Activated naive CD4-positive, alpha-beta T cell treated with anti-CD3 and anti-CD28 coated beads, Interleukin-2, amount 50 U/mL, for 72 hours (primary cell): Measurements from ENCODE around the gene NACC1. TPM values are rescaled to one million over a fixed set of nuclear protein-coding genes. Genes with fewer than 3 reads are reported as not detected.
"Not testable (repeated sequence)": the region's sequence is repeated elsewhere in the genome, so short reads cannot be mapped to it uniquely, and the experiment has no call there.

ENCODE experiments used
- ATAC-seq, 2 donors: fragments of 150-1000 bp; cut with Tn5 transposase; 2 replicates each; pipeline ENCODE4 v1.10.0; 2021; ENCODE audit warnings: mild to moderate bottlenecking in 2 of 2, moderate library complexity in 2 of 2
- DNase-seq, 2 donors: peaks; one replicate each; pipeline ENCODE4 v3.0.0; 2021 to 2022; ENCODE audit warnings: low spot score in 2 of 2
- H3K27ac Mint-ChIP-seq, 2 donors: one replicate each; pipeline ENCODE4 v1.8.0; 2022; ENCODE audit warnings: mild to moderate bottlenecking in 2 of 2, mixed read lengths in 2 of 2
- H3K36me3 Mint-ChIP-seq, 2 donors: one replicate each; pipeline ENCODE4 v1.8.0; 2022; ENCODE audit warnings: mixed read lengths in 2 of 2
- H3K9me3 Mint-ChIP-seq, 2 donors: one replicate each; pipeline ENCODE4 v1.8.0; 2022; ENCODE audit warnings: mixed read lengths in 2 of 2
- total RNA-seq, 2 donors: library from RNA; stranded (reverse); gene quantifications; one replicate each; pipeline ENCODE4 v1.2.3, GENCODE V29; 2022

NACC1 gene
- total RNA-seq, 2 donors from 2014 or later = 56.0 to 67.0 TPM

DNA sequence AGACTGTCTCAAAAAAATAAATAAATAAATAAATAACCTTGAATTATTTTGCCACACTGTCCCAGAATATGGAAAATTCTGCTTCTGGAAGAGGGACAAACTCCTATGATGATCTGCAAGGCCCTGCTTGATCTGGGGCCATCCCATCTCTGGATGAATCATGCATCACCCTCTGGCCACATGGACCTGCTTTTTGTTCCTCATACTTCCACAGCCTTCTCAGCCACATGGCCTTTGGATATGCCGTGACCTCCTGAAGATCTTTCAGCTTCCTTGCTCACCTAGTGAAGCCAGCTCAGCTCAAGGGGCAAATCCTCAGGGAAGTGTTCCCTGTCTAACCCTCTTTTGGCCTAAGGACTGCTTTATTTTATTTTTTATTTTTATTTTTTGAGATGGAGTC is 42.5 kb downstream of the NACC1 start:
- DNase-seq (peak in 1 of 2 donors; percentile 51), ATAC-seq (no peak)
- no peaks in the 10 kb centered on the region for H3K36me3 Mint-ChIP-seq
- H3K9me3 Mint-ChIP-seq = no peaks in the 10 kb centered on the region
- H3K27ac Mint-ChIP-seq = no peak overlapping the region

- ATAC-seq (peak; percentile 67 to 70), DNase-seq (peak; percentile 84 to 95)
- Mint-ChIP-seq H3K9me3 (no peaks in the 10 kb centered on the region), H3K27ac (peak overlapping the region; percentile 82 to 93), H3K36me3 (peaks cover 0 to 5% of the 10 kb centered on the region in 2 donors)
Observed at GRCh38 chr19:13162724-13163608, 44.9 kb downstream of the NACC1 start.

GRCh38 chr19:13163609-13164342 is 45.7 kb downstream of the NACC1 start:
- Mint-ChIP-seq H3K9me3 (no peaks in the 10 kb centered on the region), H3K27ac (peak overlapping the region; percentile 82 to 93), H3K36me3 (peaks cover 0 to 6% of the 10 kb centered on the region in 2 donors)
- ATAC-seq (peak; percentile 9 to 34), DNase-seq (peak; percentile 61 to 71)

DNA sequence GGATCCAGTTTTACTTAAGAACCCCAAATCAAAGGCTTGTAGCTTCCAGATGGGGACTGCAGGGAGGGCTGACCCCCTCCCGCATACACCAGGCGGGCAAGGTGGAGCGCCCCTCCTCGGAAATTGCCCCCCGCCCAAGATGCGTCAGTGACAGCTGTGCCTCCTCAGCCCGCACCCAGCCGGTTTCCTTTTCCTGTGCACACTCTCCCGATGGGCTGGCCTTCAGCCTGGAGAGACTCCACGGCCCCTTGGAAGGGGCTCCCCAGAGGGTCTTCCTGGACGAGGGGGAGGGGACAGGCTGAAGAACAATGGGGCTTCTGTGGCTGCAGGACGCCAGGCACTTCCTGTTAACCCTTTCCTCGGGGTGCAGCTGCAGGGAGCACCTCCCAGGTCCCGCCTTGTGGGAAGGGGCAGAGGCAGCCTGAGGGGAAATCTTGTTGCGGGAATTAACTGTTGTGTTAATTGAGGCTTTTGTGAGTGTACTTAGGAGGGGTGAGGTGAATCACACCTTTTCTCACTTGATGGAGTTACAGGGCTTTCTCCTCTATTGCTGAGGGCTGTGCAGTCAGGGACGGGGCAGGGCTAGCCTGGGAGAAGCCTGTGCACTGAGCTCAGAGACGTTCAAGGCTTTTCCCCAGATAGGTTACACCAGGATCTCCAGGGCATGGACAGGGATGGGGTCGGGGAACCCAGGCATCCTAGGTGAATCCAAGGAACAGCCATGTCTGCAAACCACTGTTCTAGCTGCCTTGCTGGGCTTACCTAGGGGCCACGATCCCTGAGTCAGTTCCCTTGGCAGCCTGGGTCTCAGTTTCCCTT is 46.5 kb downstream of the NACC1 start:
- DNase-seq = peak; percentile 42 to 79
- Mint-ChIP-seq H3K27ac (peak overlapping the region; percentile 82 to 85), H3K36me3 (peaks cover 0 to 6% of the 10 kb centered on the region in 2 donors), H3K9me3 (no peaks in the 10 kb centered on the region)
- peak; percentile 10 to 31 for ATAC-seq

DNA sequence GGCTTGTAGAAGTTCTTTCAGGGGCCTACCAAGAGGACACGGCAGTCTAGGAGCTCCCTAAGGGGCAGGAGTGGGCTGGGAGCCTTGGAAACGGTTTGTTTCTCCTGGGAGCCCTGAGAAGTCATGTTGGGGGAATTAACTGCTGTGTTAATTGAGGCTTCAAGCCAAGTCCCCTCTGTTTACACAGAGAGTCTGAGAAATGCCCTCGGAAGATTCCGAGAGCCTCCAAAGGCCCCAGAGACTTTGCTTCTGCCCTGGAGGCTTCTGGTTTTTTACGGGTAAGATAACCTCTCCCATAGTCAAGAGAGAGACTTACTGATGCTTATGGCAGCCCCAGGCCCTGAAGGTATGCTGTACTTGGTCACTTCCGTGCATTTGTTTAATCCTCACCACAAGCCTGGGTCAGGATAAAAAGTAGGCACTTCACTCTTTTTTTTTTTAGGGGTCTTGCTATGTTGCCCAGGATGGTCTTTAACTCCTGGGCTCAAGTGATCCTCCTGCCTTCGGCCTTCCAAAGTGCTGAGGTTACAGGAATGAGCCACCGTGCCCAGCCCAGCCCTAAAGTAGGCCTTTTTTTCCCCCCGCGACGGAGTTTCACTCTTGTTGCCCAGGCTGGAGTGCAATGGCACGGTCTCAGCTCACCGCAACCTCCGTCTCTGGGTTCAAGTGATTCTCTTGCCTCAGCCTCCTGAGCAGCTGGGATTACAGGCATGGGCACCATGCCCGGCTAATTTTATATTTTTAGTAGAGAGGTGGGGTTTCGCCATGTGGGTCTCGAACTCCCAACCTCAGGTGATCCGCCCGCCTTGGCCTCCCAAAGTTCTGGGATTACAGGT is 47.3 kb downstream of the NACC1 start:
- H3K9me3 Mint-ChIP-seq = no peaks in the 10 kb centered on the region
- H3K36me3 Mint-ChIP-seq = peaks cover 0 to 6% of the 10 kb centered on the region in 2 donors
- DNase-seq (no peak), ATAC-seq (no peak)
- peak overlapping the region in 1 of 2 donors; percentile 82 for H3K27ac Mint-ChIP-seq

DNA sequence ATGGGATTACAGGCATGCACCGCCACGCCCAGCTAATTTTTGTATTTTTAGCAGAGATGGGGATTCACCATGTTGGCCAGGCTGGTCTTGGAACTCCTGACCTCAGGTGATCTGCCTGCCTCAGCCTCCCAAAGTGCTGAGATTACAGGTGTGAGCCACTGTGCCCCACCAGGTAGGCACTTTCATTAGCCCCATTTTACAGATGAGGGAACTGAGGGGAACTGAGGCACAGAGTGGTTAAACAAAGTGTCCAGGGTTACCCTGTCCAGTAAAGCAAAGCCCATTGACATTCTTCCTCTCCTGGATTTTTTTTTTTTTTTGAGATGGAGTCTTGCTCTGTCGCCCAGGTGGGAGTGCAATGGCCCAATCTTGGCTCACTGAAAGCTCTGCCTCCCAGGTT is 48.1 kb downstream of the NACC1 start:
- DNase-seq, ATAC-seq, H3K9me3 Mint-ChIP-seq, H3K36me3 Mint-ChIP-seq: not testable (repeated sequence)
- peak overlapping the region in 1 of 2 donors; percentile 82 for H3K27ac Mint-ChIP-seq

GRCh38 chr19:13169769-13170168 is 51.7 kb downstream of the NACC1 start:
- H3K36me3 Mint-ChIP-seq = peaks cover 7 to 15% of the 10 kb centered on the region in 2 donors
- H3K27ac Mint-ChIP-seq = peak overlapping the region in 1 of 2 donors; percentile 44
- DNase-seq (no peak), ATAC-seq (no peak)
- H3K9me3 Mint-ChIP-seq = no peaks in the 10 kb centered on the region

- ATAC-seq (no peak), DNase-seq (no peak)
- Mint-ChIP-seq H3K9me3 (no peaks in the 10 kb centered on the region), H3K27ac (peak overlapping the region in 1 of 2 donors; percentile 96), H3K36me3 (peaks cover 7 to 15% of the 10 kb centered on the region in 2 donors)
Observed at GRCh38 chr19:13171146-13171545, 53.1 kb downstream of the NACC1 start.

GRCh38 chr19:13172346-13173138 is 54.5 kb downstream of the NACC1 start:
- peak; percentile 25 to 40 for ATAC-seq
- H3K27ac Mint-ChIP-seq = peak overlapping the region; percentile 95 to 96
- DNase-seq = peak; percentile 79 to 85
- H3K36me3 Mint-ChIP-seq = peaks cover 7 to 15% of the 10 kb centered on the region in 2 donors
- H3K9me3 Mint-ChIP-seq = no peaks in the 10 kb centered on the region

DNA sequence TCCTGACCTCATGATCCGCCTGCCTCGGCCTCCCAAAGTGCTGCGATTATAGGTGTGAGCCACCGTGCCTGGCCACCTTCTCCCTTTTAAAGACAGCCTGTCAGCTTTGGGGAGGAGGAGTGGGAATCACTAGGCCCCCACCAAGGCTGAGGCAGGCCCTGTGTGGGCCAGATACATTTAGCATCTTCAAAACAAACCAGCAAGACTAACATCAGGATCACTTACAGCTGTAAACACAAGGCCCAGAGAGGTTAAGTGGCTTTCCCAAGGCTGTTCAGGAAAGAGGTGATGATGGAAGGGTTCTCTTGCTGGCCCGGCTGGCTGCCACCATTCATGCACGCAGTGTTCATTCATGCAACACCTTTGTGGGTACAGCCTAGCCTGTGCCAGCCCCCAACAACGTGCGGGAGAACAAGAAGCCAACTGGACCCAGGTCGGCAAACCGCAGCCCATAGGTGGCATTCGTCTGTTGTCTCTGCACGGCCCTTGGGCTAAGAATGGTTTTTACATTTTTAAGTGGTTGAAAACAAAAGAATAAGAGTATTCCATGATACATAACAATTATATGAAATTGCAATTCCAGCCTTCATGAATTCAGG is 55.2 kb downstream of the NACC1 start:
- DNase-seq (no peak), ATAC-seq (no peak)
- Mint-ChIP-seq H3K9me3 (no peaks in the 10 kb centered on the region), H3K36me3 (peaks cover 7 to 9% of the 10 kb centered on the region in 2 donors), H3K27ac (peak overlapping the region; percentile 95 to 96)

- ATAC-seq (no peak), DNase-seq (no peak)
- Mint-ChIP-seq H3K36me3 (peaks cover 7 to 9% of the 10 kb centered on the region in 2 donors), H3K9me3 (no peaks in the 10 kb centered on the region), H3K27ac (no peak overlapping the region)
Observed at GRCh38 chr19:13176345-13176744, 58.3 kb downstream of the NACC1 start.

DNA sequence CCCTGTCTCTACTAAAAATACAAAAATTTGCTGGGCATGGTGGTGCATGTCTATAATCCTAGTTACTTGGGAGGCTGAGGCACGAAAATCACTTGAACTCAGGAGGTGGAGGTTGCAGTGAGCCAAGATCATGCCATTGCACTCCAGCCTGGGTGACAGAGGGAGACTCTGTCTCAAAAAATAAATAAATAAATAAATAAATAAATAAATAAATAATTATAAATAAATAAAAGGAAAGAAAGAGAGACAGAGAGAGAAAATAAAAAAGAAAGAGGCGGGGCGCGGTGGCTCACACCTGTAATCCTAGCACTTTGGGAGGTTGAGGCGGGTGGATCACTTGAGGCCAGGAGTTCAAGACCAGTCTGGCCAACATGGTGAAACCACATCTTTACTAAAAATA is 59.5 kb downstream of the NACC1 start:
- not testable (repeated sequence) for ATAC-seq, H3K27ac Mint-ChIP-seq

GRCh38 chr19:13178291-13178690 is 60.2 kb downstream of the NACC1 start:
- H3K9me3 Mint-ChIP-seq, H3K27ac Mint-ChIP-seq, DNase-seq, H3K36me3 Mint-ChIP-seq, ATAC-seq: not testable (repeated sequence)

More for the DNA sequence above, 59.5 kb downstream of the NACC1 start:
- H3K36me3 Mint-ChIP-seq, H3K9me3 Mint-ChIP-seq, DNase-seq: not testable (repeated sequence)

DNA sequence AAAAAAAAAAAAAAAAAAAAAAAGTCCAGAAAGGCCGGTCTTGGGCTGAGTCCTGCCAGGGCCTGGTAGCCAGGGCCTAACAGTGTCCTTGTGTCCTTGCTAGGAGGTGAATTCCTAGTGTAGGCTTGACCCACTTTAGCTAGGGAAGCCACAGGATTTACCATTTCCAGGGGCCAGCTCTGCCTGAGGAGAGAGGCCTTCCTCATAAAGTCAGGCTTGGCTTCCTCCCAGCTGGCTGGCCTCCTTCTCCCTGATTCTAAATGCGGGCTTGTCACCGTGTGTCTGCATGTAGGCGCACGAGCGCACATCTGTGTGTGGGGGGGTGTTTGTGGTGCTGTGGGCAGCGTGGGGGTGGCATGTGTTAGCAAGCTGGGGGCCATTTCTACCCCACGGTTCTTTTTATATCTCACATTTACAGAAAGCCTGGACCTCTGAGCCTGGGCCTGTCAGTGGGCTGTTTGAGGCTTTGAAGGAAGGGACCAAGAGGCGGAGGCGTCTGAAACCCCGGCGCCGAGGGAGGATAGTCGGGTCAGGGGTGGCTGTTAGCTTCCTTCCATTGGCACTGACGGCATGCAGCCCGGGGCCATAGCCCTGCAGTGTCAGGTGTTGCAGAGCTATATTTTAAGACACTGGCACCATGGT is 63.8 kb downstream of the NACC1 start:
- peak overlapping the region; percentile 50 to 72 for H3K27ac Mint-ChIP-seq
- no peaks in the 10 kb centered on the region for H3K36me3 Mint-ChIP-seq
- peak; percentile 49 to 70 for ATAC-seq
- H3K9me3 Mint-ChIP-seq = no peaks in the 10 kb centered on the region
- no peak for DNase-seq
